ENCODE measurements around the gene ARID3A. TPM values are rescaled to one million over a fixed set of nuclear protein-coding genes. Genes with fewer than 3 reads are reported as not detected.

ARID3A gene
- total and polyA plus RNA-seq, 2 of the 13 experiments (the other 11 are each of a cell fraction or from before 2014, with no cell fraction given) = 71.3 to 77.9 TPM

GRCh38 chr19:1020868-1021425 lies 95.1 kb downstream of the ARID3A start, which contains the start of gene TMEM259:
Gene TMEM259 (minus strand): TSS chr19:1021123. CDS start chr19:1020996, 127 bp downstream.
- Histone ChIP-seq H2AFZ (ENCODE audit: low read length) (no peak within 1 kb of the TSS), H3K4me2 (ENCODE audit: low read depth, low read length) (peak within 1 kb of the TSS; percentile 93), H3K4me3 (replicated peaks in 1 of 3; ENCODE audit: insufficient read depth in 1 of 3, low read depth in 2 of 3, low read length in 3 of 3) (peak within 1 kb of the TSS; percentile 69 to 92 (median 90)), H3K79me2 (ENCODE audit: insufficient read depth, low read length) (peaks cover 48% of the 10 kb centered on the region), H3K36me3 (replicated peaks in 1 of 2; ENCODE audit: control insufficient read depth in 1 of 2, insufficient read depth in 2 of 2, low read length in 2 of 2) (0 out of 5 replicates have a peak, but pooled peaks cover 0 to 1% of the 10 kb centered on the region in 2 experiments), H3K4me1 (ENCODE audit: insufficient read depth, low read length) (peaks cover 47% of the 10 kb centered on the region), H4K20me1 (ENCODE audit: insufficient read depth, low read length) (peaks cover 27% of the 10 kb centered on the region), H3K9ac (ENCODE audit: insufficient read depth, low read depth, low read length) (peak within 1 kb of the TSS; percentile 90), H3K9me3 (ENCODE audit: low read length) (no peaks in the 10 kb centered on the region), H3K27ac (ENCODE audit: extremely low read length, insufficient read depth, low read length) (peak within 1 kb of the TSS; percentile 77), H3K27me3 (ENCODE audit: control insufficient read depth in 1 of 2, insufficient read depth in 2 of 2, low read length in 2 of 2) (no peaks in the 10 kb centered on the region; a peak in 1 of 5 replicates)
- in situ Hi-C loops (cut with HindIII; ENCODE audit: extremely low pct_ligation_motif_present, low pct_unique_long_range_greater_than_20kb) (no loop called here), intact Hi-C loops (cut with micrococcal nuclease; ENCODE audit: unreplicated experiment) (loop anchor here (2.0 kb wide), 1 partner anchor 68 kb away; no protein-coding TSS in a partner anchor)
- POLR2A ChIA-PET = interaction anchor here (1.0 to 1.4 kb wide), 6 partner anchors 19 to 182 kb away, joined by 3 to 5 read pairs (median 4); partner anchors contain the start of genes ARHGAP45 and GPX4
- ATAC-seq (peak; percentile 82), DNase-seq (ENCODE audit: low spot score) (peak; percentile 92), FAIRE-seq (no peak)
- CTCF ChIA-PET (ENCODE audit: low intra/inter-chr PET ratio, low total read pairs) = interaction anchor here (1.1 kb wide), 1 partner anchor 99 kb away, joined by 3 read pairs; no protein-coding TSS in a partner anchor
- WGBS (ENCODE audit: low lambda C conversion rate) = 0% methylated on average over 10 of the region's 68 CpGs
- no TSS peak for BruUV-seq (replicated peaks)
- TF ChIP-seq ATF6 (CRISPR knock-in tag; conservative IDR thresholded peaks at IDR 0.05) (0 out of 2 replicates have a peak, but pooled peaks have one; percentile 88), ZNF335 (CRISPR knock-in tag; IDR thresholded peaks at IDR 0.05) (no peak), RBFOX2 (IDR thresholded peaks at IDR 0.05; ENCODE audit: low read depth, low read length) (peak; percentile 92), PHF21A (CRISPR knock-in tag; IDR thresholded peaks at IDR 0.05) (peak; percentile 49; the same call in 1 of the 2 replicates), BCL3 (CRISPR knock-in tag; IDR thresholded peaks at IDR 0.05) (no peak), ZNF407 (CRISPR knock-in tag; IDR thresholded peaks at IDR 0.05; ENCODE audit: not compliant biosample characterization) (no peak), RCOR2 (CRISPR knock-in tag; IDR thresholded peaks at IDR 0.05) (no peak), MYC (CRISPR knock-in tag; IDR thresholded peaks at IDR 0.05; ENCODE audit: borderline replicate concordance) (no peak; the same call in 1 of the 2 replicates), BRCA1 (CRISPR knock-in tag; IDR thresholded peaks at IDR 0.05) (no peak), ZNF160 (CRISPR knock-in tag; IDR thresholded peaks at IDR 0.05) (no peak), ZNF205 (CRISPR knock-in tag; IDR thresholded peaks at IDR 0.05) (no peak), KDM1A (CRISPR knock-in tag; IDR thresholded peaks at IDR 0.05) (no peak), MAFG (CRISPR knock-in tag; IDR thresholded peaks at IDR 0.05) (no peak)

Measured in HepG2 (cell line).